HCT116 (cell line): ENCODE results near the gene CWC22. TPM values are rescaled to one million over a fixed set of nuclear protein-coding genes. Genes with fewer than 3 reads are reported as not detected.

ENCODE experiments used
- ATAC-seq: fragments of 200-7000 bp; cut with Tn5 transposase; 2 replicates; pipeline ENCODE4 v1.9.1; 2020; ENCODE audit warnings: mild to moderate bottlenecking, moderate library complexity
- BruUV-seq: library from RNA; stranded (reverse); fragments of 400-500 nt; replicated peaks from 2 replicates; lab custom pipeline; 2021; lab: Mats Ljungman, UMichigan
- CTCF ChIA-PET: fragments of 300-600 bp; sonication (Branson Sonifier 250); formaldehyde crosslinking; loops from one replicate; lab custom pipeline; 2021; ENCODE audit warnings: antibody characterized with exemption; lab: Charles Lee
- POLR2A ChIA-PET: fragments of 300-600, 350-600 bp; sonication (Branson Sonifier 250); formaldehyde crosslinking; loops from one replicate; lab custom pipeline; 2021; ENCODE audit warnings: antibody characterized with exemption; lab: Charles Lee
- RAD21 ChIA-PET, 2 experiments: fragments of 300-600 bp; sonication (Branson Sonifier 250); formaldehyde crosslinking; loops; one replicate each; lab custom pipeline; 2023; ENCODE audit warnings: low total read pairs in 2 of 2; ENCODE audit not compliant: uncharacterized antibody in 2 of 2, unreplicated experiment in 2 of 2, low non-redundant PET in 1 of 2; lab: Charles Lee
- DNase-seq: peaks from one replicate; pipeline ENCODE4 v3.0.0-alpha.2; 2010; ENCODE audit warnings: low read depth, low spot score
- H2AFZ ChIP-seq: fragments of 200-600 bp; shearing (Covaris generic), sonication (generic); 2 replicates; pipeline ENCODE4 v1.6.1; 2017; ENCODE audit warnings: low read depth, mixed run types, mixed read lengths, antibody characterized with exemption, low read length; ENCODE audit not compliant: poor library complexity, severe bottlenecking
- H3K27ac ChIP-seq: 2 replicates; pipeline ENCODE4 v1.5.1; 2012; ENCODE audit warnings: low read depth, low read length
- H3K27me3 ChIP-seq: fragments of 200-600 bp; sonication (generic); 2 replicates; pipeline ENCODE4 v1.6.1; 2016; ENCODE audit warnings: mixed run types, low read length, mixed read lengths; ENCODE audit not compliant: insufficient read depth
- H3K36me3 ChIP-seq, 2 experiments: fragments of 200-500 bp in 1 of 2; fragments of 200-600 bp in 1 of 2; sonication (Bioruptor generic) in 1 of 2; sonication (generic) in 1 of 2; 2 replicates each; pipeline versions ENCODE4 v1.5.1 to v1.6.1; 2014 to 2016; ENCODE audit warnings: low read length in 2 of 2, inconsistent platforms in 1 of 2, mixed read lengths in 1 of 2, mixed run types in 1 of 2; ENCODE audit not compliant: insufficient read depth in 2 of 2, control insufficient read depth in 1 of 2
- H3K4me1 ChIP-seq, 2 experiments: fragments of 200-600 bp in 1 of 2; sonication (generic) in 1 of 2; 2 replicates each; pipeline versions ENCODE4 v1.5.1 to v1.6.1; 2012 to 2017; ENCODE audit warnings: low read length in 2 of 2, inconsistent platforms in 1 of 2, mild to moderate bottlenecking in 1 of 2, mixed read lengths in 1 of 2, mixed run types in 1 of 2, moderate library complexity in 1 of 2; ENCODE audit not compliant: insufficient read depth in 2 of 2, control insufficient read depth in 1 of 2
- H3K4me2 ChIP-seq: fragments of 200-600 bp; sonication (generic); 2 replicates; pipeline ENCODE4 v1.6.1; 2017; ENCODE audit warnings: mixed run types, low read length, mixed read lengths
- H3K4me3 ChIP-seq, 2 experiments: fragments of 200-600 bp in 1 of 2; sonication (generic) in 1 of 2; replicated peaks in 1 of 2; 2 replicates each; pipeline ENCODE4 v1.5.1; 2011 to 2016; ENCODE audit warnings: low read length in 2 of 2, control low read depth in 1 of 2, low read depth in 1 of 2, mild to moderate bottlenecking in 1 of 2, mixed read lengths in 1 of 2, mixed run types in 1 of 2
- H3K79me2 ChIP-seq: fragments of 200-600 bp; sonication (generic); 2 replicates; pipeline ENCODE4 v1.6.1; 2017; ENCODE audit warnings: mild to moderate bottlenecking, mixed run types, low read length, moderate library complexity, mixed read lengths; ENCODE audit not compliant: insufficient read depth
- H3K9ac ChIP-seq: fragments of 200-600 bp; sonication (generic); 2 replicates; pipeline ENCODE4 v1.6.1; 2016; ENCODE audit warnings: low read length, mixed read lengths
- H3K9me2 ChIP-seq: fragments of 200-600 bp; sonication (generic), shearing (Covaris generic); 2 replicates; pipeline ENCODE4 v1.6.1; 2017; ENCODE audit warnings: mixed run types, mild to moderate bottlenecking, moderate library complexity; ENCODE audit not compliant: insufficient read depth
- H3K9me3 ChIP-seq, 2 experiments: fragments of 200-500 bp in 1 of 2; fragments of 200-600 bp in 1 of 2; sonication (Bioruptor generic) in 1 of 2; sonication (generic) in 1 of 2; 2 replicates each; pipeline ENCODE4 v1.6.1; 2014 to 2017; ENCODE audit warnings: low read length in 2 of 2, mixed read lengths in 2 of 2, inconsistent platforms in 1 of 2, low read depth in 1 of 2, mild to moderate bottlenecking in 1 of 2, mixed run types in 1 of 2, moderate library complexity in 1 of 2; ENCODE audit not compliant: control insufficient read depth in 1 of 2, insufficient read depth in 1 of 2
- H4K20me1 ChIP-seq: fragments of 200-600 bp; sonication (generic), shearing (Covaris generic); 2 replicates; pipeline ENCODE4 v1.6.1; 2017; ENCODE audit warnings: mixed run types, mild to moderate bottlenecking, moderate library complexity; ENCODE audit not compliant: insufficient read depth
- CBX3 ChIP-seq: IDR thresholded peaks from 2 replicates; pipeline ENCODE4 v1.6.1; 2012; ENCODE audit warnings: low read depth
- CEBPB ChIP-seq: IDR thresholded peaks from 2 replicates; pipeline ENCODE4 v1.6.1; 2012; ENCODE audit warnings: low read depth
- ELF1 ChIP-seq: IDR thresholded peaks from 2 replicates; pipeline ENCODE4 v1.6.1; 2012; ENCODE audit warnings: low read depth, borderline replicate concordance
- EZH2phosphoT487 ChIP-seq: fragments of 200-600 bp; IDR thresholded peaks from 2 replicates; pipeline ENCODE4 v1.6.1; 2018; ENCODE audit warnings: antibody characterized with exemption, borderline replicate concordance
- FOSL1 ChIP-seq: IDR thresholded peaks from 2 replicates; pipeline ENCODE4 v1.6.1; 2012; ENCODE audit warnings: low read depth
- JUND ChIP-seq: IDR thresholded peaks from 2 replicates; pipeline ENCODE4 v1.6.1; 2012
- POLR2A ChIP-seq: IDR thresholded peaks from 2 replicates; pipeline ENCODE4 v1.7.0; 2011; ENCODE audit warnings: borderline replicate concordance; ENCODE audit not compliant: insufficient read depth, insufficient read length; ENCODE audit errors: extremely low read depth
- POLR2AphosphoS5 ChIP-seq: IDR thresholded peaks from 2 replicates; pipeline ENCODE4 v1.6.1; 2011; ENCODE audit warnings: mild to moderate bottlenecking, low read depth, low read length, moderate library complexity
- RAD21 ChIP-seq: IDR thresholded peaks from 2 replicates; pipeline ENCODE4 v1.6.1; 2012; ENCODE audit warnings: low read depth, mild to moderate bottlenecking
- SIN3A ChIP-seq: IDR thresholded peaks from 2 replicates; pipeline ENCODE4 v1.6.1; 2012; ENCODE audit warnings: low read depth
- TCF7L2 ChIP-seq: IDR thresholded peaks from 2 replicates; pipeline ENCODE4 v1.7.0; 2011; ENCODE audit warnings: borderline replicate concordance, inconsistent platforms; ENCODE audit not compliant: insufficient read depth, insufficient read length; ENCODE audit errors: extremely low read depth
- YY1 ChIP-seq: IDR thresholded peaks from 2 replicates; pipeline ENCODE4 v1.6.1; 2011; ENCODE audit warnings: low read length, low read depth, moderate library complexity, mild to moderate bottlenecking; ENCODE audit not compliant: insufficient replicate concordance; ENCODE audit errors: extremely low read depth
- ZFX ChIP-seq: fragments of 450-650 bp; IDR thresholded peaks from 2 replicates; pipeline ENCODE4 v1.6.1; 2017
- ZNF274 ChIP-seq: fragments of 200-500 bp; sonication (Bioruptor generic); IDR thresholded peaks from 2 replicates; pipeline ENCODE4 v1.6.1; 2014; ENCODE audit warnings: mild to moderate bottlenecking, low read depth, low read length, inconsistent platforms
- intact Hi-C: fragments of 100-400 bp; cut with micrococcal nuclease; formaldehyde crosslinking; loops from 2 replicates; pipeline ENCODE4 v1.10.0; 2022
- total RNA-seq: library from RNA; stranded (reverse); gene quantifications from one replicate; pipeline ENCODE4 v1.2.1, GENCODE V29; 2021; ENCODE audit not compliant: unreplicated experiment
- TF ChIP-seq, protein P1 (sequence below): IDR thresholded peaks from 2 replicates; pipeline ENCODE4 v1.6.1; 2011; ENCODE audit warnings: mild to moderate bottlenecking, low read length, moderate library complexity; ENCODE audit not compliant: insufficient replicate concordance; ENCODE audit errors: extremely low read depth
- TF ChIP-seq, protein P2 (sequence below): IDR thresholded peaks from 2 replicates; pipeline ENCODE4 v1.6.1; 2012; ENCODE audit warnings: low read depth

CWC22 gene
- total RNA-seq, 1 experiment from 2014 or later: 24.7 TPM

DNA sequence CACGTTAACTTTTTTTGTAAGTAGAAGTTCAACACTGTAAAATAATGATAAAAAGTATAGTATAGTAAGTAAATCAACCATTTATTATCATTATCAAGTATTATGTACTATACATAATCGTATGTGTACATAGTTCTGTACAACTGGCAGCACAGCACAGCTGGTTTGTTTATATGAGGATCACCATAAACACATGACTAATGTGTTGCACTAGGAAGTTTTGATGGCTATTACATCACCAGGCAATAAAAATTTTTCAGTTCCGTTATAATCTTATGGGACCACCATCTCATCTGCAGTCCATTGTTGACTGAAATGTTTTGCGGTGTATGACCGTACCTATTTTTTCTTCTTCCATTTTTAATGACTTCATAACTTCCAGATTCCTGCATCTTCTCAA is 106.4 kb downstream of the CWC22 start:
- no peak for TF ChIP-seq RAD21
- no peak for TF ChIP-seq FOSL1
- no peak for TF ChIP-seq ELF1
- no peak for TF ChIP-seq JUND
- TF ChIP-seq EZH2phosphoT487: no peak
- TF ChIP-seq POLR2AphosphoS5: no peak
- TF ChIP-seq YY1: no peak
- TF ChIP-seq ZFX: no peak
- TF ChIP-seq, protein P1, sequence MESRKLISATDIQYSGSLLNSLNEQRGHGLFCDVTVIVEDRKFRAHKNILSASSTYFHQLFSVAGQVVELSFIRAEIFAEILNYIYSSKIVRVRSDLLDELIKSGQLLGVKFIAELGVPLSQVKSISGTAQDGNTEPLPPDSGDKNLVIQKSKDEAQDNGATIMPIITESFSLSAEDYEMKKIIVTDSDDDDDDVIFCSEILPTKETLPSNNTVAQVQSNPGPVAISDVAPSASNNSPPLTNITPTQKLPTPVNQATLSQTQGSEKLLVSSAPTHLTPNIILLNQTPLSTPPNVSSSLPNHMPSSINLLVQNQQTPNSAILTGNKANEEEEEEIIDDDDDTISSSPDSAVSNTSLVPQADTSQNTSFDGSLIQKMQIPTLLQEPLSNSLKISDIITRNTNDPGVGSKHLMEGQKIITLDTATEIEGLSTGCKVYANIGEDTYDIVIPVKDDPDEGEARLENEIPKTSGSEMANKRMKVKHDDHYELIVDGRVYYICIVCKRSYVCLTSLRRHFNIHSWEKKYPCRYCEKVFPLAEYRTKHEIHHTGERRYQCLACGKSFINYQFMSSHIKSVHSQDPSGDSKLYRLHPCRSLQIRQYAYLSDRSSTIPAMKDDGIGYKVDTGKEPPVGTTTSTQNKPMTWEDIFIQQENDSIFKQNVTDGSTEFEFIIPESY: no peak
- TF ChIP-seq CEBPB: no peak
- no peak for TF ChIP-seq TCF7L2
- no peak for TF ChIP-seq POLR2A
- no peak for TF ChIP-seq CBX3
- TF ChIP-seq SIN3A: no peak
- TF ChIP-seq, protein P2, sequence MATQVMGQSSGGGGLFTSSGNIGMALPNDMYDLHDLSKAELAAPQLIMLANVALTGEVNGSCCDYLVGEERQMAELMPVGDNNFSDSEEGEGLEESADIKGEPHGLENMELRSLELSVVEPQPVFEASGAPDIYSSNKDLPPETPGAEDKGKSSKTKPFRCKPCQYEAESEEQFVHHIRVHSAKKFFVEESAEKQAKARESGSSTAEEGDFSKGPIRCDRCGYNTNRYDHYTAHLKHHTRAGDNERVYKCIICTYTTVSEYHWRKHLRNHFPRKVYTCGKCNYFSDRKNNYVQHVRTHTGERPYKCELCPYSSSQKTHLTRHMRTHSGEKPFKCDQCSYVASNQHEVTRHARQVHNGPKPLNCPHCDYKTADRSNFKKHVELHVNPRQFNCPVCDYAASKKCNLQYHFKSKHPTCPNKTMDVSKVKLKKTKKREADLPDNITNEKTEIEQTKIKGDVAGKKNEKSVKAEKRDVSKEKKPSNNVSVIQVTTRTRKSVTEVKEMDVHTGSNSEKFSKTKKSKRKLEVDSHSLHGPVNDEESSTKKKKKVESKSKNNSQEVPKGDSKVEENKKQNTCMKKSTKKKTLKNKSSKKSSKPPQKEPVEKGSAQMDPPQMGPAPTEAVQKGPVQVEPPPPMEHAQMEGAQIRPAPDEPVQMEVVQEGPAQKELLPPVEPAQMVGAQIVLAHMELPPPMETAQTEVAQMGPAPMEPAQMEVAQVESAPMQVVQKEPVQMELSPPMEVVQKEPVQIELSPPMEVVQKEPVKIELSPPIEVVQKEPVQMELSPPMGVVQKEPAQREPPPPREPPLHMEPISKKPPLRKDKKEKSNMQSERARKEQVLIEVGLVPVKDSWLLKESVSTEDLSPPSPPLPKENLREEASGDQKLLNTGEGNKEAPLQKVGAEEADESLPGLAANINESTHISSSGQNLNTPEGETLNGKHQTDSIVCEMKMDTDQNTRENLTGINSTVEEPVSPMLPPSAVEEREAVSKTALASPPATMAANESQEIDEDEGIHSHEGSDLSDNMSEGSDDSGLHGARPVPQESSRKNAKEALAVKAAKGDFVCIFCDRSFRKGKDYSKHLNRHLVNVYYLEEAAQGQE: no peak
- no peak for TF ChIP-seq ZNF274
- ChIA-PET POLR2A (no interaction called here), RAD21 (no interaction called here), CTCF (no interaction called here)
- H3K9me2 ChIP-seq: no peaks in the 10 kb centered on the region
- no peak overlapping the region for H3K4me3 ChIP-seq
- no peak overlapping the region for H2AFZ ChIP-seq
- ATAC-seq (no peak), DNase-seq (no peak)
- H3K9me3 ChIP-seq: no peaks in the 10 kb centered on the region
- H3K27me3 ChIP-seq: no peaks in the 10 kb centered on the region
- H3K4me1 ChIP-seq: no peaks in the 10 kb centered on the region
- no TSS peak for BruUV-seq
- no peaks in the 10 kb centered on the region for H4K20me1 ChIP-seq
- no peak overlapping the region for H3K4me2 ChIP-seq
- intact Hi-C loops: no loop called here
- no peak overlapping the region for H3K27ac ChIP-seq
- H3K9ac ChIP-seq: no peak overlapping the region
- H3K36me3 ChIP-seq: no peaks in the 10 kb centered on the region
- no peaks in the 10 kb centered on the region for H3K79me2 ChIP-seq
